IMR-90 (cell line): ENCODE results near the gene NDUFS2. TPM values are rescaled to one million over a fixed set of nuclear protein-coding genes. Genes with fewer than 3 reads are reported as not detected.

ENCODE experiments used
- ATAC-seq: fragments of 200-7000 bp; cut with Tn5 transposase; 2 replicates; pipeline ENCODE4 v1.9.1; 2020; ENCODE audit warnings: low read depth, mild to moderate bottlenecking, moderate library complexity
- BruUV-seq: library from RNA; stranded (reverse); fragments of 400-500 nt; replicated peaks from 2 replicates; lab custom pipeline; 2021; lab: Mats Ljungman, UMichigan
- CTCF ChIA-PET: fragments of 300-600 bp; formaldehyde crosslinking; extraction: SDS; loops from one replicate; lab custom pipeline; 2021; ENCODE audit warnings: antibody characterized with exemption; lab: Yijun Ruan, JAX
- POLR2A ChIA-PET: fragments of 300-600 bp; sonication (Branson Sonifier 250); formaldehyde crosslinking; loops from one replicate; lab custom pipeline; 2022; ENCODE audit warnings: antibody characterized with exemption; ENCODE audit not compliant: unreplicated experiment; lab: Charles Lee
- DNase-seq: peaks from one replicate; pipeline ENCODE4 v3.0.0; 2013
- H2AFZ ChIP-seq: replicated peaks from 2 replicates; pipeline ENCODE3; 2013; ENCODE audit warnings: low read length, mild to moderate bottlenecking; ENCODE audit not compliant: poor library complexity
- H2AK5ac ChIP-seq: 2 replicates; pipeline ENCODE4 v1.6.1; 2013; ENCODE audit warnings: low read depth, low read length, inconsistent platforms
- H2AK9ac ChIP-seq: replicated peaks from 2 replicates; pipeline ENCODE3; 2013; ENCODE audit warnings: mild to moderate bottlenecking, low read depth, low read length, moderate library complexity; ENCODE audit not compliant: poor library complexity
- H2BK120ac ChIP-seq: 2 replicates; pipeline ENCODE4 v1.6.1; 2013; ENCODE audit warnings: low read depth, low read length, inconsistent platforms
- H2BK15ac ChIP-seq: 3 replicates; pipeline ENCODE4 v1.6.1; 2013; ENCODE audit warnings: low read depth, low read length, inconsistent platforms
- H2BK20ac ChIP-seq: 2 replicates; pipeline ENCODE4 v1.6.1; 2013; ENCODE audit warnings: low read depth, mild to moderate bottlenecking, inconsistent platforms, low read length, moderate library complexity
- H2BK5ac ChIP-seq: 2 replicates; pipeline ENCODE4 v1.6.1; 2013; ENCODE audit warnings: mild to moderate bottlenecking, low read depth, low read length, inconsistent platforms; ENCODE audit not compliant: poor library complexity, severe bottlenecking
- H3K14ac ChIP-seq: replicated peaks from 2 replicates; pipeline ENCODE4 v1.6.1; 2013; ENCODE audit warnings: low read depth, low read length, inconsistent platforms
- H3K18ac ChIP-seq: 2 replicates; pipeline ENCODE4 v1.6.1; 2013; ENCODE audit warnings: low read depth, low read length, control low read depth
- H3K23ac ChIP-seq: 2 replicates; pipeline ENCODE4 v1.6.1; 2013; ENCODE audit warnings: low read depth, low read length, inconsistent platforms
- H3K27ac ChIP-seq: 2 replicates; pipeline ENCODE4 v1.5.1; 2013; ENCODE audit warnings: mild to moderate bottlenecking, control low read depth, low read length; ENCODE audit not compliant: insufficient read depth
- H3K27me3 ChIP-seq: 2 replicates; pipeline ENCODE4 v1.6.1; 2013; ENCODE audit warnings: low read length; ENCODE audit not compliant: control insufficient read depth, insufficient read depth
- H3K36me3 ChIP-seq: 2 replicates; pipeline ENCODE4 v1.6.1; 2013; ENCODE audit warnings: low read length, mixed read lengths; ENCODE audit not compliant: control insufficient read depth, insufficient read depth
- H3K4ac ChIP-seq: 2 replicates; pipeline ENCODE4 v1.6.1; 2013; ENCODE audit warnings: low read depth, low read length, inconsistent platforms
- H3K4me1 ChIP-seq: 2 replicates; pipeline ENCODE4 v1.6.1; 2013; ENCODE audit warnings: low read length, mixed read lengths; ENCODE audit not compliant: control insufficient read depth, insufficient read depth
- H3K4me2 ChIP-seq: 2 replicates; pipeline ENCODE4 v1.6.1; 2013; ENCODE audit warnings: low read depth, mild to moderate bottlenecking, control low read depth, low read length, moderate library complexity
- H3K4me3 ChIP-seq: 2 replicates; pipeline ENCODE4 v1.5.1; 2013; ENCODE audit warnings: low read depth, mild to moderate bottlenecking, control low read depth, low read length, moderate library complexity; ENCODE audit not compliant: insufficient read depth
- H3K56ac ChIP-seq: 2 replicates; pipeline ENCODE4 v1.6.1; 2013; ENCODE audit warnings: low read length, inconsistent platforms; ENCODE audit not compliant: insufficient read depth; ENCODE audit errors: extremely low read depth
- H3K79me1 ChIP-seq, 2 experiments: 2 replicates each; pipeline ENCODE4 v1.6.1; 2013; ENCODE audit warnings: low read length in 2 of 2, inconsistent platforms in 1 of 2, low read depth in 1 of 2
- H3K9ac ChIP-seq: 2 replicates; pipeline ENCODE4 v1.6.1; 2013; ENCODE audit warnings: low read depth, low read length, control low read depth
- H3K9me1 ChIP-seq: 2 replicates; pipeline ENCODE4 v1.6.1; 2013; ENCODE audit warnings: low read length, inconsistent platforms; ENCODE audit not compliant: insufficient read depth
- H3K9me3 ChIP-seq: 2 replicates; pipeline ENCODE4 v1.6.1; 2013; ENCODE audit warnings: low read length; ENCODE audit not compliant: control insufficient read depth, insufficient read depth
- H4K20me1 ChIP-seq: 2 replicates; pipeline ENCODE4 v1.6.1; 2013; ENCODE audit warnings: low read length, inconsistent platforms; ENCODE audit not compliant: insufficient read depth
- H4K5ac ChIP-seq: 2 replicates; pipeline ENCODE4 v1.6.1; 2013; ENCODE audit warnings: mild to moderate bottlenecking, low read depth, low read length, control low read depth
- H4K8ac ChIP-seq, 2 experiments: 2 replicates each; pipeline ENCODE4 v1.6.1; 2013; ENCODE audit warnings: low read depth in 2 of 2, low read length in 2 of 2, control low read depth in 1 of 2, inconsistent platforms in 1 of 2
- H4K91ac ChIP-seq: 2 replicates; pipeline ENCODE4 v1.6.1; 2013; ENCODE audit warnings: low read depth, low read length, inconsistent platforms; ENCODE audit not compliant: insufficient read depth
- MAFK ChIP-seq: IDR thresholded peaks from 2 replicates; pipeline ENCODE4 v1.6.1; 2012; ENCODE audit warnings: low read depth, low read length, improper control_type of control experiment
- MAZ ChIP-seq: IDR thresholded peaks from 2 replicates; pipeline ENCODE4 v1.6.1; 2012; ENCODE audit warnings: low read depth, mild to moderate bottlenecking, low read length, improper control_type of control experiment, moderate library complexity, borderline replicate concordance
- POLR2A ChIP-seq: IDR thresholded peaks from 2 replicates; pipeline ENCODE4 v1.6.1; 2012; ENCODE audit warnings: mild to moderate bottlenecking, low read depth, low read length
- WGBS, 2 experiments: methylation state at CpG; one replicate each; pipeline versions ENCODE4 v1.1.5 to v1.1.7; 2013; ENCODE audit warnings: missing lambda C conversion rate in 2 of 2; ENCODE audit not compliant: insufficient read length in 1 of 2; ENCODE audit errors: extremely low coverage in 2 of 2; 5-methylcytosine and 5-hydroxymethylcytosine counted together
- dilution Hi-C: fragments of 300-500 bp; cut with HindIII; formaldehyde crosslinking; loops from one replicate; pipeline ENCODE4 v1.14.3; 2018; ENCODE audit warnings: low sequenced_read_pairs; ENCODE audit not compliant: unreplicated experiment
- in situ Hi-C: fragments of 300-500 bp; cut with MboI; formaldehyde crosslinking; loops from 3 replicates; pipeline ENCODE4 v1.14.3; 2019; ENCODE audit warnings: low sequenced_read_pairs, inconsistent platforms, mixed read lengths
- intact Hi-C: fragments of 100-400 bp; cut with micrococcal nuclease; formaldehyde crosslinking; loops from 2 replicates; pipeline ENCODE4 v1.10.0; 2022
- polyA plus RNA-seq, 3 experiments: library from polyadenylated mRNA; depleted of rRNA; stranded (reverse); fragments of >200 nt; gene quantifications; 2 replicates each; pipeline ENCODE4 v1.2.3, GENCODE V29; 2012; ENCODE audit warnings: low replicate concordance in 1 of 3
- total RNA-seq: library from RNA; depleted of rRNA; stranded (reverse); fragments of >200 nt; gene quantifications from 2 replicates; pipeline ENCODE4 v1.2.3, GENCODE V29; 2012
- TF ChIP-seq, protein P1 (sequence below): conservative IDR thresholded peaks from 2 replicates; pipeline ENCODE4 v1.5.1; 2012; ENCODE audit warnings: mild to moderate bottlenecking, low read depth, low read length, improper control_type of control experiment

NDUFS2 gene
- total and polyA plus RNA-seq, 2 of the 4 experiments (the other 2 are of a cell fraction) = 85.5 to 101 TPM

DNA sequence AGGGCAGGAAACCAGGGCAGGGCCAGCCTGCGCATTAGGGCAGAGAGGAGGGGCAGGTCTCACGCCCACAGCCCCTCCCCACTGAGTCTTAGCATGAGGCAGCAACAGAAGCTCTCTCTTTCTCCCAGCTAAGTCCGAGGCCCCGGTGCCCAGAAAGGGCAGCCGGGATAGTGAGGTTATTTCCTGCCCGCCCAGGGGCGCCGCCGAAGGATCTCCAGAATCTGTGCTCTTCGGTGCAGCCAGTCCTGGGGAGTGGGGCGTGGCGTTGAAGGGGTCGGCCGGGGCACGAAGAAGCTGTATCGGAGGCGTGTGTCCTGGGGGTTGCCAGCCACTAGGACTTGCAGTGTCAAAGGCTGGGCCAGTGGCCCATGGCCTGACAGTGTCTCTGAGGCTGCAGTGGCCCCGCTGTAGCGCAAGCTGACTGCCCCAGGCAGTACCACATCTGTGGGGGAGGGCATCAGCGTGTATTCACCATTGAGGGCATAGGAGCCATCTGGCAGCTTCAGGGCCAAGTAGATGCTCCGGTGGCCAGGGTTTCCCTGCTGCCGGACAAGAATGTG lies 11.1 kb upstream of the NDUFS2 start:
- ATAC-seq (no peak), DNase-seq (no peak)
- dilution Hi-C loops = no loop called here
- Histone ChIP-seq H4K8ac (no peak overlapping the region), H3K4me2 (no peak overlapping the region), H3K4me3 (no peak overlapping the region), H3K27me3 (no peaks in the 10 kb centered on the region), H2BK120ac (no peak overlapping the region), H2AFZ (no peak overlapping the region), H3K27ac (no peak overlapping the region), H3K9me1 (no peaks in the 10 kb centered on the region), H3K18ac (no peak overlapping the region), H2BK5ac (no peak overlapping the region), H3K4ac (no peak overlapping the region), H2AK9ac (no peak overlapping the region), H4K20me1 (no peaks in the 10 kb centered on the region), H3K79me1 (no peaks in the 10 kb centered on the region), H3K23ac (no peak overlapping the region), H3K36me3 (no peaks in the 10 kb centered on the region), H3K4me1 (no peaks in the 10 kb centered on the region), H2BK20ac (no peak overlapping the region), H3K9ac (no peak overlapping the region), H3K56ac (no peak overlapping the region), H2BK15ac (no peak overlapping the region), H3K9me3 (no peaks in the 10 kb centered on the region), H4K91ac (no peak overlapping the region), H3K14ac (no peak overlapping the region), H2AK5ac (no peak overlapping the region), H4K5ac (no peak overlapping the region)
- POLR2A ChIA-PET = no interaction called here
- 71% methylated on average over 13 of the region's 22 CpGs; no CpG with 5 or more reads in 1 of the 2 experiments for WGBS, 2 experiments
- BruUV-seq = no TSS peak
- CTCF ChIA-PET = interaction anchor here (1.3 kb wide), 1 partner anchor 35 kb away, joined by 8 read pairs; the partner anchor contains the start of gene TOMM40L
- intact Hi-C loops = no loop called here
- in situ Hi-C loops = no loop called here
- TF ChIP-seq, protein P1, sequence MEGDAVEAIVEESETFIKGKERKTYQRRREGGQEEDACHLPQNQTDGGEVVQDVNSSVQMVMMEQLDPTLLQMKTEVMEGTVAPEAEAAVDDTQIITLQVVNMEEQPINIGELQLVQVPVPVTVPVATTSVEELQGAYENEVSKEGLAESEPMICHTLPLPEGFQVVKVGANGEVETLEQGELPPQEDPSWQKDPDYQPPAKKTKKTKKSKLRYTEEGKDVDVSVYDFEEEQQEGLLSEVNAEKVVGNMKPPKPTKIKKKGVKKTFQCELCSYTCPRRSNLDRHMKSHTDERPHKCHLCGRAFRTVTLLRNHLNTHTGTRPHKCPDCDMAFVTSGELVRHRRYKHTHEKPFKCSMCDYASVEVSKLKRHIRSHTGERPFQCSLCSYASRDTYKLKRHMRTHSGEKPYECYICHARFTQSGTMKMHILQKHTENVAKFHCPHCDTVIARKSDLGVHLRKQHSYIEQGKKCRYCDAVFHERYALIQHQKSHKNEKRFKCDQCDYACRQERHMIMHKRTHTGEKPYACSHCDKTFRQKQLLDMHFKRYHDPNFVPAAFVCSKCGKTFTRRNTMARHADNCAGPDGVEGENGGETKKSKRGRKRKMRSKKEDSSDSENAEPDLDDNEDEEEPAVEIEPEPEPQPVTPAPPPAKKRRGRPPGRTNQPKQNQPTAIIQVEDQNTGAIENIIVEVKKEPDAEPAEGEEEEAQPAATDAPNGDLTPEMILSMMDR = no peak
- TF ChIP-seq POLR2A = no peak
- no peak for TF ChIP-seq MAFK
- no peak for TF ChIP-seq MAZ
